NCI-H146 treated with DMSO at 0.1 percent for 48 hours (cell line): ENCODE results near the gene HMCN2.

Experiments
- DNase-seq: peaks from one replicate; lab custom pipeline; 2025; ENCODE audit not compliant: unreplicated experiment; lab: John Stamatoyannopoulos, UW

HMCN2 gene

GRCh38 chr9:130444565-130445221 is 179.1 kb downstream of the HMCN2 start, which contains the start of gene ASS1:
ASS1 (plus strand) TSS chr9:130444961; CDS start chr9:130452229, 7,268 bp downstream.
- DNase-seq = peak; percentile 21

- no peak for DNase-seq
These were observed 179.9 kb downstream of the HMCN2 start for GRCh38 chr9:130445268-130445983.

GRCh38 chr9:130446101-130446861 is 180.7 kb downstream of the HMCN2 start:
- no peak for DNase-seq

GRCh38 chr9:130447193-130447816 is 181.7 kb downstream of the HMCN2 start:
- DNase-seq = no peak

GRCh38 chr9:130448035-130448624 is 182.6 kb downstream of the HMCN2 start:
- no peak for DNase-seq

GRCh38 chr9:130448771-130449603 is 183.4 kb downstream of the HMCN2 start:
- no peak for DNase-seq

- no peak for DNase-seq
These were observed 184.9 kb downstream of the HMCN2 start for GRCh38 chr9:130450344-130451003.

GRCh38 chr9:130451004-130451390 is 185.4 kb downstream of the HMCN2 start:
- no peak for DNase-seq

- peak; percentile 6 for DNase-seq
These were observed 186.2 kb downstream of the HMCN2 start for GRCh38 chr9:130451509-130452388.

GRCh38 chr9:130452835-130453234 is 187.3 kb downstream of the HMCN2 start:
- no peak for DNase-seq

GRCh38 chr9:130453487-130453886 is 187.9 kb downstream of the HMCN2 start:
- DNase-seq = peak; percentile 77

- DNase-seq = no peak
These were observed 188.7 kb downstream of the HMCN2 start for GRCh38 chr9:130454096-130454811.

- no peak for DNase-seq
These were observed 189.3 kb downstream of the HMCN2 start for GRCh38 chr9:130454812-130455325.

GRCh38 chr9:130458027-130458803 is 192.7 kb downstream of the HMCN2 start:
- no peak for DNase-seq

GRCh38 chr9:130458804-130459067 is 193.2 kb downstream of the HMCN2 start:
- DNase-seq = no peak

- no peak for DNase-seq
These were observed 193.6 kb downstream of the HMCN2 start for GRCh38 chr9:130459151-130459550.

- no peak for DNase-seq
These were observed 194.5 kb downstream of the HMCN2 start for GRCh38 chr9:130459941-130460669.
